Measurements from ENCODE around the gene TMBIM1.
A peak's percentile ranks its signal among the peaks of the same experiment; 100 is the strongest.

Gene TMBIM1

DNA sequence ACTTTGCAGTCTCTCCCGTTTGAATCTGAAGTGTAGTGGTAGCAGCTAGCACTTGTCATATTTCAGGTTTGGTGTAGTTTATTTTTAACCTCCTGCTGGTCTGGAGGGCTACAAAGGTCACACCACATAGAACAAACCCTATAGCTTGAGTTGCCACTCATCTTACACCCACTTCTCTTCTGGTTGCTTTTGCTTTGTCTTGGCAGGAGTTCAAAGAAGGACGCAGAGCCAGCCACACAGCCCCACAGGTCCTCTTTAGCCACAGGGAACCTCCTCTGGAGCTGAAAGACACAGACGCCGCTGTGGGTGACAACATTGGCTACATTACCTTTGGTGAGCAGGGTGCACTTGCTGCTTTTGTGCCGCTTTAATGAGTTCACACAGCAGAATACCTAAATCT lies 47.1 kb downstream of the TMBIM1 start:
- CTCF ChIA-PET = interaction anchor here (2.1 to 3.0 kb wide), 2 partner anchors 12 to 15 kb away, joined by 7 to 12 read pairs; no protein-coding TSS in a partner anchor
- H3K27ac ChIP-seq (ENCODE audit: extremely low read depth, low read depth, low read length) = no peak overlapping the region
- H3K4me3 ChIP-seq (ENCODE audit: low read depth, low read length) = no peak overlapping the region
- H3K9me3 ChIP-seq (ENCODE audit: control insufficient read depth, insufficient read depth, low read depth, low read length) = no peaks in the 10 kb centered on the region
- H3K4me1 ChIP-seq (ENCODE audit: control insufficient read depth, insufficient read depth, low read length) = no peaks in the 10 kb centered on the region
- TF ChIP-seq ZNF585B (tag by site-specific recombination; IDR thresholded peaks at IDR 0.05) = no peak
- peak; percentile 57 for TF ChIP-seq ZIC2 (tag by site-specific recombination; IDR thresholded peaks at IDR 0.05)
- no peak for TF ChIP-seq ZNF112 (tag by site-specific recombination; IDR thresholded peaks at IDR 0.05)
- peaks cover 73 to 100% of the 10 kb centered on the region in 2 experiments for H3K36me3 ChIP-seq (ENCODE audit: control insufficient read depth in 2 of 2, insufficient read depth in 1 of 2, low read length in 2 of 2)
- POLR2A ChIA-PET = no interaction called here

DNA sequence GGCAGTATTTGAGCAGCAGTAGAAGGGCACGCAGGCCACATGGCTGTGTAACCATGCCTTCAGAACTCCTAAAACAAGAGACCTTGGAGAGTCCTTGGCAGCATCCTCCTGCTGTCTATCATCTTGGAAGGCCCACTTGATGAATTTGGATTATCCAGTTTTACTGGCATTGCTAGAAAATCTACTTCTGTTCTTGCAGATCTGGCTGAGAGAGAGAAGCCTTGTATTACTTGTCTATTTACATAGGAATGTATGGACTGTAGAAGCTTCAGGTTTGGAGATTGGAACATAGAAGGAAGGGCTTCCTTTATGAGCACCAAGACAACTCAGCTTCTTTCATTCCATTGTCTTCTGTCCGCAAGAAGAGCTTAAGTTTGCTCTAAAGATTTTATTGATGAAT lies 47.6 kb downstream of the TMBIM1 start:
- Histone ChIP-seq H3K4me1 (ENCODE audit: control insufficient read depth, insufficient read depth, low read length) (no peaks in the 10 kb centered on the region), H3K9me3 (ENCODE audit: control insufficient read depth, insufficient read depth, low read depth, low read length) (no peaks in the 10 kb centered on the region), H3K4me3 (ENCODE audit: low read depth, low read length) (no peak overlapping the region), H3K27ac (ENCODE audit: extremely low read depth, low read depth, low read length) (no peak overlapping the region), H3K36me3 (ENCODE audit: control insufficient read depth in 2 of 2, insufficient read depth in 1 of 2, low read length in 2 of 2) (peaks cover 74 to 100% of the 10 kb centered on the region in 2 experiments)
- POLR2A ChIA-PET = no interaction called here
- CTCF ChIA-PET = interaction anchor here (0.7 to 3.0 kb wide), 3 partner anchors 12 to 597 kb away, joined by 3 to 12 read pairs (median 7); no protein-coding TSS in a partner anchor
- TF ChIP-seq ZNF324 (tag by site-specific recombination; IDR thresholded peaks at IDR 0.05) (no peak), KLF1 (tag by site-specific recombination; IDR thresholded peaks at IDR 0.05) (no peak), TCF7L2 (IDR thresholded peaks at IDR 0.05; ENCODE audit: borderline replicate concordance, low read depth, low read length) (no peak), ZNF660 (tag by site-specific recombination; IDR thresholded peaks at IDR 0.05) (no peak), GLIS2 (tag by site-specific recombination; IDR thresholded peaks at IDR 0.05) (no peak), ZNF521 (tag by site-specific recombination; IDR thresholded peaks at IDR 0.05) (no peak), MEIS1 (CRISPR knock-in tag; IDR thresholded peaks at IDR 0.05; ENCODE audit: borderline replicate concordance) (no peak), ZNF341 (tag by site-specific recombination; IDR thresholded peaks at IDR 0.05; ENCODE audit: low read depth) (no peak), OVOL3 (tag by site-specific recombination; IDR thresholded peaks at IDR 0.05) (no peak), ZNF174 (tag by site-specific recombination; IDR thresholded peaks at IDR 0.05) (no peak), ZNF558 (tag by site-specific recombination; IDR thresholded peaks at IDR 0.05) (no peak), ZNF239 (tag by site-specific recombination; IDR thresholded peaks at IDR 0.05) (no peak), ZNF169 (tag by site-specific recombination; IDR thresholded peaks at IDR 0.05) (no peak), ZNF302 (tag by site-specific recombination; IDR thresholded peaks at IDR 0.05; ENCODE audit: low read depth) (no peak), ZNF202 (tag by site-specific recombination; IDR thresholded peaks at IDR 0.05; ENCODE audit: borderline replicate concordance) (no peak)
- TF ChIP-seq, protein P1, sequence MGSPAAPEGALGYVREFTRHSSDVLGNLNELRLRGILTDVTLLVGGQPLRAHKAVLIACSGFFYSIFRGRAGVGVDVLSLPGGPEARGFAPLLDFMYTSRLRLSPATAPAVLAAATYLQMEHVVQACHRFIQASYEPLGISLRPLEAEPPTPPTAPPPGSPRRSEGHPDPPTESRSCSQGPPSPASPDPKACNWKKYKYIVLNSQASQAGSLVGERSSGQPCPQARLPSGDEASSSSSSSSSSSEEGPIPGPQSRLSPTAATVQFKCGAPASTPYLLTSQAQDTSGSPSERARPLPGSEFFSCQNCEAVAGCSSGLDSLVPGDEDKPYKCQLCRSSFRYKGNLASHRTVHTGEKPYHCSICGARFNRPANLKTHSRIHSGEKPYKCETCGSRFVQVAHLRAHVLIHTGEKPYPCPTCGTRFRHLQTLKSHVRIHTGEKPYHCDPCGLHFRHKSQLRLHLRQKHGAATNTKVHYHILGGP (tag by site-specific recombination; IDR thresholded peaks at IDR 0.05) = no peak
- TF ChIP-seq, protein P2, sequence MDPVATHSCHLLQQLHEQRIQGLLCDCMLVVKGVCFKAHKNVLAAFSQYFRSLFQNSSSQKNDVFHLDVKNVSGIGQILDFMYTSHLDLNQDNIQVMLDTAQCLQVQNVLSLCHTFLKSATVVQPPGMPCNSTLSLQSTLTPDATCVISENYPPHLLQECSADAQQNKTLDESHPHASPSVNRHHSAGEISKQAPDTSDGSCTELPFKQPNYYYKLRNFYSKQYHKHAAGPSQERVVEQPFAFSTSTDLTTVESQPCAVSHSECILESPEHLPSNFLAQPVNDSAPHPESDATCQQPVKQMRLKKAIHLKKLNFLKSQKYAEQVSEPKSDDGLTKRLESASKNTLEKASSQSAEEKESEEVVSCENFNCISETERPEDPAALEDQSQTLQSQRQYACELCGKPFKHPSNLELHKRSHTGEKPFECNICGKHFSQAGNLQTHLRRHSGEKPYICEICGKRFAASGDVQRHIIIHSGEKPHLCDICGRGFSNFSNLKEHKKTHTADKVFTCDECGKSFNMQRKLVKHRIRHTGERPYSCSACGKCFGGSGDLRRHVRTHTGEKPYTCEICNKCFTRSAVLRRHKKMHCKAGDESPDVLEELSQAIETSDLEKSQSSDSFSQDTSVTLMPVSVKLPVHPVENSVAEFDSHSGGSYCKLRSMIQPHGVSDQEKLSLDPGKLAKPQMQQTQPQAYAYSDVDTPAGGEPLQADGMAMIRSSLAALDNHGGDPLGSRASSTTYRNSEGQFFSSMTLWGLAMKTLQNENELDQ (tag by site-specific recombination; IDR thresholded peaks at IDR 0.05; ENCODE audit: low read depth) = no peak
- TF ChIP-seq, protein P3, sequence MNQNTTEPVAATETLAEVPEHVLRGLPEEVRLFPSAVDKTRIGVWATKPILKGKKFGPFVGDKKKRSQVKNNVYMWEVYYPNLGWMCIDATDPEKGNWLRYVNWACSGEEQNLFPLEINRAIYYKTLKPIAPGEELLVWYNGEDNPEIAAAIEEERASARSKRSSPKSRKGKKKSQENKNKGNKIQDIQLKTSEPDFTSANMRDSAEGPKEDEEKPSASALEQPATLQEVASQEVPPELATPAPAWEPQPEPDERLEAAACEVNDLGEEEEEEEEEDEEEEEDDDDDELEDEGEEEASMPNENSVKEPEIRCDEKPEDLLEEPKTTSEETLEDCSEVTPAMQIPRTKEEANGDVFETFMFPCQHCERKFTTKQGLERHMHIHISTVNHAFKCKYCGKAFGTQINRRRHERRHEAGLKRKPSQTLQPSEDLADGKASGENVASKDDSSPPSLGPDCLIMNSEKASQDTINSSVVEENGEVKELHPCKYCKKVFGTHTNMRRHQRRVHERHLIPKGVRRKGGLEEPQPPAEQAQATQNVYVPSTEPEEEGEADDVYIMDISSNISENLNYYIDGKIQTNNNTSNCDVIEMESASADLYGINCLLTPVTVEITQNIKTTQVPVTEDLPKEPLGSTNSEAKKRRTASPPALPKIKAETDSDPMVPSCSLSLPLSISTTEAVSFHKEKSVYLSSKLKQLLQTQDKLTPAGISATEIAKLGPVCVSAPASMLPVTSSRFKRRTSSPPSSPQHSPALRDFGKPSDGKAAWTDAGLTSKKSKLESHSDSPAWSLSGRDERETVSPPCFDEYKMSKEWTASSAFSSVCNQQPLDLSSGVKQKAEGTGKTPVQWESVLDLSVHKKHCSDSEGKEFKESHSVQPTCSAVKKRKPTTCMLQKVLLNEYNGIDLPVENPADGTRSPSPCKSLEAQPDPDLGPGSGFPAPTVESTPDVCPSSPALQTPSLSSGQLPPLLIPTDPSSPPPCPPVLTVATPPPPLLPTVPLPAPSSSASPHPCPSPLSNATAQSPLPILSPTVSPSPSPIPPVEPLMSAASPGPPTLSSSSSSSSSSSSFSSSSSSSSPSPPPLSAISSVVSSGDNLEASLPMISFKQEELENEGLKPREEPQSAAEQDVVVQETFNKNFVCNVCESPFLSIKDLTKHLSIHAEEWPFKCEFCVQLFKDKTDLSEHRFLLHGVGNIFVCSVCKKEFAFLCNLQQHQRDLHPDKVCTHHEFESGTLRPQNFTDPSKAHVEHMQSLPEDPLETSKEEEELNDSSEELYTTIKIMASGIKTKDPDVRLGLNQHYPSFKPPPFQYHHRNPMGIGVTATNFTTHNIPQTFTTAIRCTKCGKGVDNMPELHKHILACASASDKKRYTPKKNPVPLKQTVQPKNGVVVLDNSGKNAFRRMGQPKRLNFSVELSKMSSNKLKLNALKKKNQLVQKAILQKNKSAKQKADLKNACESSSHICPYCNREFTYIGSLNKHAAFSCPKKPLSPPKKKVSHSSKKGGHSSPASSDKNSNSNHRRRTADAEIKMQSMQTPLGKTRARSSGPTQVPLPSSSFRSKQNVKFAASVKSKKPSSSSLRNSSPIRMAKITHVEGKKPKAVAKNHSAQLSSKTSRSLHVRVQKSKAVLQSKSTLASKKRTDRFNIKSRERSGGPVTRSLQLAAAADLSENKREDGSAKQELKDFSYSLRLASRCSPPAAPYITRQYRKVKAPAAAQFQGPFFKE (tag by site-specific recombination; IDR thresholded peaks at IDR 0.05; ENCODE audit: borderline replicate concordance) = no peak
- TF ChIP-seq, protein P4, sequence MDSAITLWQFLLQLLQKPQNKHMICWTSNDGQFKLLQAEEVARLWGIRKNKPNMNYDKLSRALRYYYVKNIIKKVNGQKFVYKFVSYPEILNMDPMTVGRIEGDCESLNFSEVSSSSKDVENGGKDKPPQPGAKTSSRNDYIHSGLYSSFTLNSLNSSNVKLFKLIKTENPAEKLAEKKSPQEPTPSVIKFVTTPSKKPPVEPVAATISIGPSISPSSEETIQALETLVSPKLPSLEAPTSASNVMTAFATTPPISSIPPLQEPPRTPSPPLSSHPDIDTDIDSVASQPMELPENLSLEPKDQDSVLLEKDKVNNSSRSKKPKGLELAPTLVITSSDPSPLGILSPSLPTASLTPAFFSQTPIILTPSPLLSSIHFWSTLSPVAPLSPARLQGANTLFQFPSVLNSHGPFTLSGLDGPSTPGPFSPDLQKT (IDR thresholded peaks at IDR 0.05; ENCODE audit: borderline replicate concordance, low read depth, low read length) = no peak
